DOHH2 (cell line): ENCODE measurements around the gene KRT33A.

Experiments used
- H3F3A ChIP-seq: fragments of 200-600 bp; sonication (generic), shearing (Covaris generic); 2 replicates; pipeline ENCODE4 v1.6.0; 2016; ENCODE audit warnings: antibody characterized with exemption, mild to moderate bottlenecking; ENCODE audit not compliant: control insufficient read depth, insufficient read depth
- H3K27ac ChIP-seq: fragments of 200-600 bp; sonication (generic); 2 replicates; pipeline ENCODE4 v1.5.1; 2014; ENCODE audit warnings: low read depth, mild to moderate bottlenecking, low read length, moderate library complexity
- H3K27me3 ChIP-seq: fragments of 200-600 bp; sonication (generic); 2 replicates; pipeline ENCODE4 v1.6.1; 2014; ENCODE audit warnings: mild to moderate bottlenecking, low read length, mixed read lengths; ENCODE audit not compliant: control insufficient read depth
- H3K36me3 ChIP-seq: fragments of 200-600 bp; sonication (generic); 2 replicates; pipeline ENCODE4 v1.6.1; 2014; ENCODE audit warnings: mild to moderate bottlenecking, low read length, moderate library complexity, mixed read lengths; ENCODE audit not compliant: control insufficient read depth
- H3K4me1 ChIP-seq: fragments of 200-600 bp; sonication (generic); 2 replicates; pipeline ENCODE4 v1.6.1; 2014; ENCODE audit warnings: mild to moderate bottlenecking, low read length, mixed read lengths; ENCODE audit not compliant: control insufficient read depth
- H3K4me2 ChIP-seq: fragments of 200-600 bp; sonication (generic); 2 replicates; pipeline ENCODE4 v1.6.0; 2014; ENCODE audit warnings: mild to moderate bottlenecking, low read length, moderate library complexity
- H3K4me3 ChIP-seq: fragments of 200-600 bp; sonication (generic); 2 replicates; pipeline ENCODE4 v1.5.1; 2014; ENCODE audit warnings: mild to moderate bottlenecking, low read length, mixed read lengths
- H3K79me2 ChIP-seq: fragments of 200-600 bp; sonication (generic); 2 replicates; pipeline ENCODE4 v1.6.1; 2014; ENCODE audit warnings: mild to moderate bottlenecking, low read length, mixed read lengths; ENCODE audit not compliant: control insufficient read depth
- H3K9me2 ChIP-seq: fragments of 200-600 bp; sonication (generic); replicated peaks from 2 replicates; pipeline ENCODE4 v1.6.1; 2014; ENCODE audit warnings: mild to moderate bottlenecking, low read length, mixed read lengths; ENCODE audit not compliant: control insufficient read depth
- H3K9me3 ChIP-seq: fragments of 200-600 bp; sonication (generic); 2 replicates; pipeline ENCODE4 v1.6.1; 2014; ENCODE audit warnings: antibody characterized with exemption, low read length, mixed read lengths; ENCODE audit not compliant: control insufficient read depth, insufficient read depth
- H4K20me1 ChIP-seq: fragments of 200-600 bp; sonication (generic); 2 replicates; pipeline ENCODE4 v1.6.0; 2014; ENCODE audit warnings: low read depth, mild to moderate bottlenecking, antibody characterized with exemption, low read length, moderate library complexity; ENCODE audit not compliant: control insufficient read depth, insufficient read depth
- CTCF ChIP-seq: fragments of 200-600 bp; sonication (generic); IDR thresholded peaks from one replicate; pipeline ENCODE4 v1.5.1; 2014; ENCODE audit warnings: antibody characterized with exemption, mild to moderate bottlenecking, low read depth, low read length; ENCODE audit not compliant: poor library complexity, severe bottlenecking
- EZH2phosphoT487 ChIP-seq: fragments of 200-600 bp; sonication (generic); IDR thresholded peaks from 2 replicates; pipeline ENCODE4 v1.6.1; 2017; ENCODE audit warnings: borderline replicate concordance, mild to moderate bottlenecking, antibody characterized with exemption, low read length, moderate library complexity, mixed read lengths

KRT33A gene

GRCh38 chr17:41327411-41328120, 23.1 kb downstream of the KRT33A start:
- TF ChIP-seq EZH2phosphoT487: no peak
- no peak for TF ChIP-seq CTCF
- Histone ChIP-seq H3K4me3 (no peak overlapping the region), H3K9me3 (no peaks in the 10 kb centered on the region), H3F3A (no peaks in the 10 kb centered on the region), H3K4me2 (no peak overlapping the region), H3K27ac (no peak overlapping the region), H3K27me3 (no peaks in the 10 kb centered on the region), H3K4me1 (peaks cover 5% of the 10 kb centered on the region), H3K79me2 (no peaks in the 10 kb centered on the region), H3K36me3 (no peaks in the 10 kb centered on the region), H4K20me1 (no peaks in the 10 kb centered on the region), H3K9me2 (no peaks in the 10 kb centered on the region)

- Histone ChIP-seq H3F3A (no peaks in the 10 kb centered on the region), H3K9me2 (no peaks in the 10 kb centered on the region), H3K79me2 (no peaks in the 10 kb centered on the region), H3K27ac (no peak overlapping the region), H3K4me2 (no peak overlapping the region), H3K36me3 (no peaks in the 10 kb centered on the region), H3K4me3 (no peak overlapping the region), H4K20me1 (no peaks in the 10 kb centered on the region), H3K4me1 (peaks cover 13% of the 10 kb centered on the region), H3K27me3 (no peaks in the 10 kb centered on the region), H3K9me3 (no peaks in the 10 kb centered on the region)
- TF ChIP-seq EZH2phosphoT487: no peak
- TF ChIP-seq CTCF: no peak
Measured at GRCh38 chr17:41326173-41327145, 24.2 kb downstream of the KRT33A start.

GRCh38 chr17:41325611-41326010, 25.0 kb downstream of the KRT33A start:
- no peak overlapping the region for H3K27ac ChIP-seq
- H3K4me1 ChIP-seq: peaks cover 16% of the 10 kb centered on the region

More at GRCh38 chr17:41325611-41326010, 25.0 kb downstream of the KRT33A start:
- Histone ChIP-seq H3K79me2 (no peaks in the 10 kb centered on the region), H3K27me3 (no peaks in the 10 kb centered on the region), H3F3A (no peaks in the 10 kb centered on the region), H3K4me2 (no peak overlapping the region), H3K9me3 (peaks cover 3% of the 10 kb centered on the region; the same call in 1 of the 2 replicates), H3K9me2 (no peaks in the 10 kb centered on the region), H3K4me3 (no peak overlapping the region), H3K36me3 (no peaks in the 10 kb centered on the region; the same call in 1 of the 2 replicates), H4K20me1 (no peaks in the 10 kb centered on the region)
- TF ChIP-seq CTCF (no peak), EZH2phosphoT487 (no peak)
